Chondrocyte (in vitro differentiated cells): ENCODE results near the gene PARN. TPM values are rescaled to one million over a fixed set of nuclear protein-coding genes. Genes with fewer than 3 reads are reported as not detected.

ENCODE experiments used
- DNase-seq: peaks from one replicate; pipeline ENCODE4 v3.0.0; 2021; ENCODE audit warnings: mixed read lengths, low spot score
- H3K27ac Mint-ChIP-seq: one replicate; pipeline ENCODE4 v1.8.0; 2021; ENCODE audit warnings: mild to moderate bottlenecking, moderate library complexity, mixed read lengths; ENCODE audit not compliant: unreplicated experiment
- H3K27me3 Mint-ChIP-seq: 2 replicates; pipeline ENCODE4 v1.8.0; 2021; ENCODE audit warnings: low read depth, mixed read lengths
- H3K36me3 Mint-ChIP-seq: 2 replicates; pipeline ENCODE4 v1.8.0; 2021; ENCODE audit warnings: low read depth, mixed read lengths
- H3K4me1 Mint-ChIP-seq: 2 replicates; pipeline ENCODE4 v1.8.0; 2021; ENCODE audit warnings: low read depth, mild to moderate bottlenecking, mixed read lengths
- H3K4me3 Mint-ChIP-seq: one replicate; pipeline ENCODE4 v1.8.0; 2021; ENCODE audit warnings: mild to moderate bottlenecking, moderate library complexity, mixed read lengths; ENCODE audit not compliant: unreplicated experiment
- H3K9me3 Mint-ChIP-seq: 2 replicates; pipeline ENCODE4 v1.8.0; 2021; ENCODE audit warnings: low read depth, mixed read lengths
- total RNA-seq: library from RNA; stranded (reverse); gene quantifications from 3 replicates; pipeline ENCODE4 v1.2.1, GENCODE V29; 2021
- TF ChIP-seq, protein P1 (sequence below): fragments of 200-600 bp; sonication (generic); IDR thresholded peaks from 2 replicates; pipeline ENCODE4 v1.5.0; 2021; ENCODE audit warnings: antibody characterized with exemption, mild to moderate bottlenecking, moderate library complexity

PARN gene
- total RNA-seq, 1 donor from 2014 or later, result 24.1 TPM

DNA sequence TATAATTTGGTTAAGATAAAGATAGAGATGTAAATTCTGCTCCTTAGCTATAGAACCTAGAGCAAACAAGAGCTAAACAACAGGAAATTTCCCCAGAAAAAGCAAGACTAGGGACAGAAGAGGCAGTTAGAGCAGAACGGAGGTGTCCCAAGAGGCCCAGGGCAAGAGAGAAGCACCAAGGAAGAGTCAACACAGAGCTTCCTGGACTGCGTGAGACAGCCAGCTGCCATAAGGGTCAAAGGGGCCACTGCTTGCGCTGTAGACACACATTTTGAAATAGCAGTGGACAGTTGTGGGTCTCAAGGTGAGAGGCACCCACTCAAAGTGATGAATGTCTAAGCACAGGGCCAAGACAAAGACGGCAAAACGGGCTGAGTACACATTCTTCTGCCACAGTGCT lies 156.6 kb downstream of the PARN start:
- no peak overlapping the region for H3K4me3 Mint-ChIP-seq
- H3K36me3 Mint-ChIP-seq, result peaks cover 3% of the 10 kb centered on the region
- no peak overlapping the region for H3K27ac Mint-ChIP-seq
- H3K9me3 Mint-ChIP-seq, result peaks cover 3% of the 10 kb centered on the region
- no peaks in the 10 kb centered on the region for H3K27me3 Mint-ChIP-seq
- TF ChIP-seq, protein P1, sequence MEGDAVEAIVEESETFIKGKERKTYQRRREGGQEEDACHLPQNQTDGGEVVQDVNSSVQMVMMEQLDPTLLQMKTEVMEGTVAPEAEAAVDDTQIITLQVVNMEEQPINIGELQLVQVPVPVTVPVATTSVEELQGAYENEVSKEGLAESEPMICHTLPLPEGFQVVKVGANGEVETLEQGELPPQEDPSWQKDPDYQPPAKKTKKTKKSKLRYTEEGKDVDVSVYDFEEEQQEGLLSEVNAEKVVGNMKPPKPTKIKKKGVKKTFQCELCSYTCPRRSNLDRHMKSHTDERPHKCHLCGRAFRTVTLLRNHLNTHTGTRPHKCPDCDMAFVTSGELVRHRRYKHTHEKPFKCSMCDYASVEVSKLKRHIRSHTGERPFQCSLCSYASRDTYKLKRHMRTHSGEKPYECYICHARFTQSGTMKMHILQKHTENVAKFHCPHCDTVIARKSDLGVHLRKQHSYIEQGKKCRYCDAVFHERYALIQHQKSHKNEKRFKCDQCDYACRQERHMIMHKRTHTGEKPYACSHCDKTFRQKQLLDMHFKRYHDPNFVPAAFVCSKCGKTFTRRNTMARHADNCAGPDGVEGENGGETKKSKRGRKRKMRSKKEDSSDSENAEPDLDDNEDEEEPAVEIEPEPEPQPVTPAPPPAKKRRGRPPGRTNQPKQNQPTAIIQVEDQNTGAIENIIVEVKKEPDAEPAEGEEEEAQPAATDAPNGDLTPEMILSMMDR, result no peak
- DNase-seq, result no peak
- peaks cover 7% of the 10 kb centered on the region for H3K4me1 Mint-ChIP-seq

DNA sequence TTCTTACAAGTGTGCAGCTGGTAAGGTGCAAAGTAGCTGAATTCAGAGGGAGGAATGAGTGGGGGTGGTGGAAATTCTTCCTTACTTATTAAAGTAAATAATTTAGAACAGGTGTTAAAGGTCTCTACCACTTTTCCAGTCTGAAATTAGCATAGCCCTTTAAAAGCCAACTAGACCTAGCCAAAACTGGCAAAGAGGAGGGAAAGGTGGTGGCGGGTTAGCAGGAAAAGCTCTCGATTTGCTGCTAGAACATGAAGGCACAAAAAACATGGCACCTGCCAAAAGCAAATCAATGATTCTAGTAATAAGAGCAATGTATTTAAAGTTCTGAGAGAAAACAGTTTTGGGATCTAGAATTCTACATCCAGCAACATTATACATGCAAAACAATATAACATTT lies 157.7 kb downstream of the PARN start:
- TF ChIP-seq, protein P1, result no peak
- Mint-ChIP-seq H3K4me1 (peaks cover 10% of the 10 kb centered on the region), H3K27me3 (no peaks in the 10 kb centered on the region), H3K9me3 (no peaks in the 10 kb centered on the region), H3K36me3 (no peaks in the 10 kb centered on the region), H3K4me3 (no peak overlapping the region), H3K27ac (no peak overlapping the region)
- DNase-seq, result no peak

DNA sequence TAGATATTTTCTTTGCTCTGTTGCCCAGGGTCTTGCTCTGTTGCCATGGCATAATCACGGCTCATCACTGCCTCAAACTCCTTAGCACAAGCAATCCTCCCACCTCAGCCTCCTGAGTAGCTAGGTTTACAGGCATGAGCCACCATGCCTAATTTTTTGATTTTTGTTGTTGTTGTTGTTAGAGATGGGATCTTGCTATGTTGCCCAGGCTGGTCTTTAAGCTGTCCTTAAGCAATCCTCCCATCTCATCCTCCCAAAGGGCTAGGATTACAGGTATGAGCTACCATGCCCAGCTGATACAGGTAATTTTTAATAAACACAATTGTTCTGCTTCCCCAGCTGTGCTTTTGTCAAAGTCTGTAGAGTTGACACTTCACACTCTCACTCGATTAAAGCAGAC lies 159.3 kb downstream of the PARN start:
- no peak for DNase-seq
- Mint-ChIP-seq H3K27me3 (no peaks in the 10 kb centered on the region), H3K4me3 (no peak overlapping the region), H3K27ac (no peak overlapping the region), H3K9me3 (no peaks in the 10 kb centered on the region), H3K4me1 (peaks cover 10% of the 10 kb centered on the region), H3K36me3 (no peaks in the 10 kb centered on the region)
- TF ChIP-seq, protein P1, result no peak

DNA sequence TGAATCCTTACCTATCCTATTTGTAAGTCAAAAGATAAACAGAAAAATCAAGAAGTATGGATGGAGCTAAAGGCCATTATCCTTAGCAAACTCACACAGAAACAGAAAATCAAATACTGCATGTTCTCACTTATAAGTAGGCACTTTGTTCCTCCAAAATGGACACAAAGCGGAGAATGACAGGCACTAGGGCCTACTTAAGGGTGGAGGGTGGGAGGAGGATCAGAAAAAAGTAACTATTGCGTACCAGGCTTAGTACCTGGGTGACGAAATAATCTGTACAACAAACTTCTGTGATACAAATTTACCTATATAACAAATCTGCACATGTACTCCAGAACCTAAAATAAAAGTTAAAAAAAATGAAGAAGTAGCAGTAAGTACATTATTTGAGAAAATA lies 164.3 kb downstream of the PARN start:
- no peak overlapping the region for H3K4me3 Mint-ChIP-seq
- no peaks in the 10 kb centered on the region for H3K27me3 Mint-ChIP-seq
- peaks cover 3% of the 10 kb centered on the region for H3K4me1 Mint-ChIP-seq
- H3K27ac Mint-ChIP-seq, result no peak overlapping the region
- H3K36me3 Mint-ChIP-seq, result peaks cover 17% of the 10 kb centered on the region
- no peak for DNase-seq
- TF ChIP-seq, protein P1, result no peak
- H3K9me3 Mint-ChIP-seq, result peaks cover 10% of the 10 kb centered on the region

DNA sequence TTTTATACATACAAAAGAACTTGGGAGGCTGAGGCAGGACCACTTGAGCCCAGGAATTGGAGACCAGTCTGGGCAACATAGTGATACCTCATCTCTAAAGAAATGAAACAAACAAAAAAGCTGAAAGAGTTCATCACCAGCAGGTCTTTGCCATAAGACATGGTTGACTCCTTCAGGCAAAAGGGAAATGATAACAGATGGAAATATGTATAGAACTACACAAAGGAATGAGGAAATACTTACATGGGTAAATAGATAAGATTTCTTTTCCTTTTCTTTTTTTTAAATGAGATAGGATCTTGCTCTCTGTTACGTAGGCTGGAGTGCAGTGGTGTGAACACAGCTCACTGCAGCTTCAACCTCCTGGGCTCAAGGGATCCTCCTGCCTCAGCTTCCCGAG lies 165.3 kb downstream of the PARN start:
- Mint-ChIP-seq H3K27me3 (no peaks in the 10 kb centered on the region), H3K36me3 (peaks cover 18% of the 10 kb centered on the region), H3K9me3 (peaks cover 10% of the 10 kb centered on the region), H3K4me1 (peaks cover 3% of the 10 kb centered on the region), H3K27ac (no peak overlapping the region), H3K4me3 (no peak overlapping the region)
- TF ChIP-seq, protein P1, result no peak
- no peak for DNase-seq
